Measurements from ENCODE around the gene MIPOL1.

DNA sequence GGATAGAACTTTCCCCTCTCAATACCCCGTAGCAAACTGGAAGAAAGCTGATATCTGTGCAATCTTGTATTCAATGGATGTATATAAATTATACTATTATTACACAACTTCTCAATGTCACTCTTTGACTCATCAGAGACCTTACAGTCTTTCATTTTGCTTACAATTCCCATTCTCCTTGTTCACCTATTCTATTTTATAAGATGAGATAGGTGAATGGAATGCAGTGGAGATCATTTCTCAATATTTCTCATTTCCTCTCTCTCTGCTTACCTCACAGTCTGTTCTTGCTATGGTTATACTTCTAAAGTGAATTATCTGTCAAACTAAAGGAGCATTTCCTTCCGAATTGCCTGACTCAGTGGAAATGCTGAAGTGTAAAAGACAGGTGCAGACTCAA, 382.4 kb downstream of the MIPOL1 start:
- TF ChIP-seq POLR2A (IDR thresholded peaks at IDR 0.05) (no peak), POLR2AphosphoS5 (IDR thresholded peaks at IDR 0.05; ENCODE audit: insufficient read depth in 1 of 2, low read depth in 1 of 2) (peak in 1 of 2 donors; percentile 29)

All from vagina (tissue), 2 donors.